ENCODE results near the gene NRCAM. TPM values are rescaled to one million over a fixed set of nuclear protein-coding genes. Genes with fewer than 3 reads are reported as not detected.
A peak's percentile ranks its signal among the peaks of the same experiment; 100 is the strongest.

Gene NRCAM
- total and polyA plus RNA-seq, 2 of the 13 experiments (the other 11 are each of a cell fraction or from before 2014, with no cell fraction given) = 0.31 to 0.33 TPM

DNA sequence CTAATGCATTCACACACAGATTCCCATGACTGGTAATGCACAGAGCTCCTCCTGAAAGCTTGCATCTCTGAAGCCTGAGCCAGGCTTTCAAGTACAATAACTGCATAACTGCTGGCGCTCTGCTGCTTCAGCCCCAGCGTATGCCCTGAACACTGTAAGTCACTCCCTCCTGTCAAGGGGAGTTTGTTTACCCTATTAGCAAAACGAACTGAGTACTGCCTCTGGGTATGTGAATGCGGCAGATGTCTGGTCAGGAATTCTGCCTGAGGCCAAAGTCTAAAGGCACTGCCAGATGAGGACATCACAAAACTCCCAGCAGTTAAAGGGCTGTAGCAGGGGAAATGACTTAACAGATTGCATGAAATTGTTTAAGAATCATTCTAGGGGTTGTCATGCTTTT lies 97.7 kb downstream of the NRCAM start (continued):
- TF ChIP-seq RERE (CRISPR knock-in tag; IDR thresholded peaks at IDR 0.05; ENCODE audit: low read depth) = 0 out of 2 replicates have a peak, but pooled peaks have one; percentile 47
- TF ChIP-seq ZNF83 (CRISPR knock-in tag; IDR thresholded peaks at IDR 0.05; ENCODE audit: borderline replicate concordance) = no peak
- TF ChIP-seq, protein P1, sequence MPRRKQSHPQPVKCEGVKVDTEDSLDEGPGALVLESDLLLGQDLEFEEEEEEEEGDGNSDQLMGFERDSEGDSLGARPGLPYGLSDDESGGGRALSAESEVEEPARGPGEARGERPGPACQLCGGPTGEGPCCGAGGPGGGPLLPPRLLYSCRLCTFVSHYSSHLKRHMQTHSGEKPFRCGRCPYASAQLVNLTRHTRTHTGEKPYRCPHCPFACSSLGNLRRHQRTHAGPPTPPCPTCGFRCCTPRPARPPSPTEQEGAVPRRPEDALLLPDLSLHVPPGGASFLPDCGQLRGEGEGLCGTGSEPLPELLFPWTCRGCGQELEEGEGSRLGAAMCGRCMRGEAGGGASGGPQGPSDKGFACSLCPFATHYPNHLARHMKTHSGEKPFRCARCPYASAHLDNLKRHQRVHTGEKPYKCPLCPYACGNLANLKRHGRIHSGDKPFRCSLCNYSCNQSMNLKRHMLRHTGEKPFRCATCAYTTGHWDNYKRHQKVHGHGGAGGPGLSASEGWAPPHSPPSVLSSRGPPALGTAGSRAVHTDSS (CRISPR knock-in tag; conservative IDR thresholded peaks at IDR 0.05) = no peak
- TF ChIP-seq NBN (conservative IDR thresholded peaks at IDR 0.05) = no peak
- peak; percentile 67; the same call in 1 of the 2 replicates for TF ChIP-seq SP5 (CRISPR knock-in tag; IDR thresholded peaks at IDR 0.05; ENCODE audit: borderline replicate concordance, low read depth)
- TF ChIP-seq RXRB (CRISPR knock-in tag; IDR thresholded peaks at IDR 0.05; ENCODE audit: borderline replicate concordance) = peak; percentile 92
- TF ChIP-seq, protein P2, sequence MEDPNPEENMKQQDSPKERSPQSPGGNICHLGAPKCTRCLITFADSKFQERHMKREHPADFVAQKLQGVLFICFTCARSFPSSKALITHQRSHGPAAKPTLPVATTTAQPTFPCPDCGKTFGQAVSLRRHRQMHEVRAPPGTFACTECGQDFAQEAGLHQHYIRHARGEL (CRISPR knock-in tag; IDR thresholded peaks at IDR 0.05) = no peak
- no peak for TF ChIP-seq GATA4 (IDR thresholded peaks at IDR 0.05; ENCODE audit: borderline replicate concordance, low read depth)
- TF ChIP-seq ZNF232 (CRISPR knock-in tag; IDR thresholded peaks at IDR 0.05; ENCODE audit: borderline replicate concordance) = no peak
- no peak for TF ChIP-seq POGK (CRISPR knock-in tag; conservative IDR thresholded peaks at IDR 0.05)
- TF ChIP-seq, protein P3, sequence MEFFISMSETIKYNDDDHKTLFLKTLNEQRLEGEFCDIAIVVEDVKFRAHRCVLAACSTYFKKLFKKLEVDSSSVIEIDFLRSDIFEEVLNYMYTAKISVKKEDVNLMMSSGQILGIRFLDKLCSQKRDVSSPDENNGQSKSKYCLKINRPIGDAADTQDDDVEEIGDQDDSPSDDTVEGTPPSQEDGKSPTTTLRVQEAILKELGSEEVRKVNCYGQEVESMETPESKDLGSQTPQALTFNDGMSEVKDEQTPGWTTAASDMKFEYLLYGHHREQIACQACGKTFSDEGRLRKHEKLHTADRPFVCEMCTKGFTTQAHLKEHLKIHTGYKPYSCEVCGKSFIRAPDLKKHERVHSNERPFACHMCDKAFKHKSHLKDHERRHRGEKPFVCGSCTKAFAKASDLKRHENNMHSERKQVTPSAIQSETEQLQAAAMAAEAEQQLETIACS (CRISPR knock-in tag; IDR thresholded peaks at IDR 0.05) = no peak
- TF ChIP-seq ZNF567 (CRISPR knock-in tag; IDR thresholded peaks at IDR 0.05; ENCODE audit: borderline replicate concordance) = 0 out of 2 replicates have a peak, but pooled peaks have one; percentile 44
- TF ChIP-seq HNF1B (CRISPR knock-in tag; IDR thresholded peaks at IDR 0.05) = peak; percentile 65
- no peak for TF ChIP-seq ARID2 (CRISPR knock-in tag; IDR thresholded peaks at IDR 0.05; ENCODE audit: borderline replicate concordance)
- TF ChIP-seq TAF15 (IDR thresholded peaks at IDR 0.05; ENCODE audit: low read depth, low read length, poor library complexity, severe bottlenecking) = no peak
- no peak for TF ChIP-seq NFIC (IDR thresholded peaks at IDR 0.05; ENCODE audit: low read length)
- TF ChIP-seq NR2F2 (IDR thresholded peaks at IDR 0.05; ENCODE audit: borderline replicate concordance, low read depth) = no peak
- no peak for TF ChIP-seq PRMT3 (CRISPR knock-in tag; IDR thresholded peaks at IDR 0.05; ENCODE audit: borderline replicate concordance, low read depth)

Measured in HepG2 (cell line).